ENCODE measurements around the gene EWSR1.
A peak's percentile ranks its signal among the peaks of the same experiment; 100 is the strongest.
"Not testable (repeated sequence)": the region's sequence is repeated elsewhere in the genome, so short reads cannot be mapped to it uniquely, and the experiment has no call there.

The EWSR1 gene

GRCh38 chr22:29267858-29268510, at the start of gene EWSR1, which contains the start of gene RHBDD3:
EWSR1 (plus strand) TSS chr22:29268268; CDS start chr22:29268337, 69 bp downstream.
RHBDD3 (minus strand) TSS chr22:29267981; CDS start chr22:29265626, 2,355 bp downstream.
- DNase-seq = peak; percentile 40

GRCh38 chr22:29218758-29219408, 49.2 kb upstream of the EWSR1 start:
- DNase-seq = no peak

- DNase-seq = not testable (repeated sequence)
Observed at GRCh38 chr22:29219409-29219782, 48.7 kb upstream of the EWSR1 start.

- no peak for DNase-seq
Observed at GRCh38 chr22:29219881-29220670, 48.0 kb upstream of the EWSR1 start.

- DNase-seq = no peak
Observed at GRCh38 chr22:29224121-29224858, 43.8 kb upstream of the EWSR1 start.

- DNase-seq = no peak
Observed at GRCh38 chr22:29224859-29225410, 43.1 kb upstream of the EWSR1 start.

- DNase-seq = no peak
Observed at GRCh38 chr22:29225422-29226090, 42.5 kb upstream of the EWSR1 start.

GRCh38 chr22:29226351-29226981, 41.6 kb upstream of the EWSR1 start:
- DNase-seq = no peak

- no peak for DNase-seq
Observed at GRCh38 chr22:29230972-29231875, 36.8 kb upstream of the EWSR1 start.

- no peak for DNase-seq
Observed at GRCh38 chr22:29231971-29232959, 35.8 kb upstream of the EWSR1 start.

GRCh38 chr22:29233277-29233877, 34.7 kb upstream of the EWSR1 start:
- DNase-seq = no peak

GRCh38 chr22:29240481-29240880, 27.6 kb upstream of the EWSR1 start:
- DNase-seq = not testable (repeated sequence)

GRCh38 chr22:29243874-29244446, 24.1 kb upstream of the EWSR1 start:
- DNase-seq = no peak

- DNase-seq = no peak
Observed at GRCh38 chr22:29244785-29245625, 23.1 kb upstream of the EWSR1 start.

- DNase-seq = no peak
Observed at GRCh38 chr22:29245626-29246385, 22.3 kb upstream of the EWSR1 start.

- not testable (repeated sequence) for DNase-seq
Observed at GRCh38 chr22:29247891-29248290, 20.2 kb upstream of the EWSR1 start.

- DNase-seq = no peak
Observed at GRCh38 chr22:29251265-29251664, 16.8 kb upstream of the EWSR1 start.
